B cell (primary cell): ENCODE measurements around the gene DBP. TPM values are rescaled to one million over a fixed set of nuclear protein-coding genes. Genes with fewer than 3 reads are reported as not detected.

ENCODE experiments used
- ATAC-seq: fragments of 200-7000 bp; cut with Tn5 transposase; one replicate; pipeline ENCODE4 v1.10.0; 2021; ENCODE audit warnings: low read depth, mild to moderate bottlenecking, moderate number of reproducible peaks, moderate library complexity
- CTCF ChIA-PET: fragments of 350-600 bp; sonication (Branson Sonifier 250); formaldehyde crosslinking; loops from one replicate; lab custom pipeline; 2021; ENCODE audit warnings: antibody characterized with exemption, inconsistent platforms; lab: Charles Lee
- POLR2A ChIA-PET: fragments of 350-600 bp; sonication (Branson Sonifier 250); formaldehyde crosslinking; loops from one replicate; lab custom pipeline; 2021; ENCODE audit warnings: antibody characterized with exemption; lab: Charles Lee
- DNase-seq: peaks from one replicate; pipeline ENCODE4 v3.0.0; 2013
- H2AFZ ChIP-seq: 2 replicates; pipeline ENCODE4 v1.6.1; 2012; ENCODE audit warnings: mild to moderate bottlenecking, low read depth, low read length; ENCODE audit not compliant: insufficient read depth, poor library complexity, severe bottlenecking
- H3K27ac ChIP-seq, 2 donors: 1 replicate in 1 of 2; 2 replicates in 1 of 2; pipeline ENCODE4 v1.5.1; 2012 to 2013; ENCODE audit warnings: low read length in 2 of 2, mild to moderate bottlenecking in 2 of 2, moderate library complexity in 1 of 2
- H3K27me3 ChIP-seq, 4 experiments: fragments of 200-600 bp in 1 of 4; sonication (generic) in 1 of 4; replicated peaks in 1 of 4; 1 replicate in 2 of 4; 2 replicates in 2 of 4; pipeline versions ENCODE4 v1.6.1 to v1.7.0; 2013 to 2016; ENCODE audit warnings: low read length in 3 of 4, mild to moderate bottlenecking in 2 of 4, mixed read lengths in 1 of 4, moderate library complexity in 1 of 4; ENCODE audit not compliant: insufficient read depth in 4 of 4, control insufficient read depth in 3 of 4; ENCODE audit errors: control extremely low read depth in 1 of 4
- H3K36me3 ChIP-seq, 2 experiments: replicated peaks in 1 of 2; 1 replicate in 1 of 2; 2 replicates in 1 of 2; pipeline versions ENCODE4 v1.6.1 to v1.7.1; 2013; ENCODE audit warnings: low read length in 1 of 2; ENCODE audit not compliant: insufficient read depth in 2 of 2, control insufficient read depth in 1 of 2; ENCODE audit errors: control extremely low read depth in 1 of 2, extremely low read depth in 1 of 2
- H3K4me1 ChIP-seq, 2 donors: fragments of 200-600 bp in 1 of 2; sonication (generic) in 1 of 2; 1 replicate in 1 of 2; 2 replicates in 1 of 2; pipeline versions ENCODE4 v1.5.1 to v1.6.1; 2013 to 2017; ENCODE audit warnings: low read length in 2 of 2; ENCODE audit not compliant: control insufficient read depth in 2 of 2, insufficient read depth in 2 of 2
- H3K4me2 ChIP-seq: replicated peaks from 2 replicates; pipeline ENCODE3; 2012; ENCODE audit warnings: mild to moderate bottlenecking, low read depth, low read length; ENCODE audit not compliant: poor library complexity, severe bottlenecking
- H3K4me3 ChIP-seq, 5 experiments: fragments of 200-600 bp in 1 of 5; sonication (generic) in 1 of 5; 1 replicate in 3 of 5; 2 replicates in 2 of 5; pipeline versions ENCODE4 v1.5.1 to v1.7.0; 2011 to 2016; ENCODE audit warnings: low read length in 4 of 5, mild to moderate bottlenecking in 4 of 5, low read depth in 2 of 5, control low read depth in 1 of 5, moderate library complexity in 1 of 5; ENCODE audit not compliant: insufficient read depth in 1 of 5; ENCODE audit errors: control extremely low read depth in 1 of 5, extremely low read depth in 1 of 5
- H3K79me2 ChIP-seq: fragments of 200-600 bp; sonication (generic); one replicate; pipeline ENCODE4 v1.6.0; 2016; ENCODE audit warnings: low read length; ENCODE audit not compliant: control insufficient read depth, insufficient read depth
- H3K9ac ChIP-seq: fragments of 200-600 bp; sonication (generic); 2 replicates; pipeline ENCODE4 v1.6.1; 2017; ENCODE audit warnings: mild to moderate bottlenecking, low read length, moderate library complexity
- H3K9me3 ChIP-seq, 3 donors: one replicate each; pipeline versions ENCODE4 v1.6.1 to v1.7.1; 2013; ENCODE audit warnings: low read length in 2 of 3; ENCODE audit not compliant: control insufficient read depth in 2 of 3, insufficient read depth in 1 of 3; ENCODE audit errors: control extremely low read depth in 1 of 3
- H4K20me1 ChIP-seq: 2 replicates; pipeline ENCODE4 v1.6.0; 2012; ENCODE audit warnings: mild to moderate bottlenecking, low read length; ENCODE audit not compliant: insufficient read depth, control insufficient read depth, poor library complexity, severe bottlenecking
- H3K27ac Mint-ChIP-seq: one replicate; pipeline ENCODE4 v1.8.0; 2021; ENCODE audit warnings: mixed read lengths
- H3K27me3 Mint-ChIP-seq: one replicate; pipeline ENCODE4 v1.8.0; 2021; ENCODE audit warnings: mixed read lengths
- H3K4me1 Mint-ChIP-seq: one replicate; pipeline ENCODE4 v1.8.0; 2021; ENCODE audit warnings: mixed read lengths
- H3K4me3 Mint-ChIP-seq: one replicate; pipeline ENCODE4 v1.8.0; 2021; ENCODE audit warnings: mixed read lengths
- H3K9me3 Mint-ChIP-seq: one replicate; pipeline ENCODE4 v1.8.0; 2022; ENCODE audit warnings: mixed read lengths; ENCODE audit not compliant: insufficient read depth
- CTCF ChIP-seq: fragments of 200-600 bp; IDR thresholded peaks from one replicate; pipeline ENCODE4 v1.8.0; 2022; ENCODE audit warnings: antibody characterized with exemption, mild to moderate bottlenecking
- EZH2 ChIP-seq: IDR thresholded peaks from 2 replicates; pipeline ENCODE4 v1.6.1; 2012; ENCODE audit warnings: borderline replicate concordance, low read depth, mild to moderate bottlenecking, moderate library complexity, low read length; ENCODE audit not compliant: insufficient read depth, poor library complexity, severe bottlenecking
- WGBS: methylation state at CpG from one replicate; pipeline ENCODE4 v1.1.5; 2013; ENCODE audit warnings: missing lambda C conversion rate; ENCODE audit not compliant: insufficient coverage; 5-methylcytosine and 5-hydroxymethylcytosine counted together
- intact Hi-C: fragments of 100-400 bp; cut with micrococcal nuclease; formaldehyde crosslinking; loops from one replicate; pipeline ENCODE4 v1.10.0; 2022
- polyA plus RNA-seq: library from polyadenylated mRNA; depleted of rRNA; stranded (reverse); fragments of >200 nt; gene quantifications from 2 replicates; pipeline ENCODE4 v1.2.3, GENCODE V29; 2012
- total RNA-seq, 2 donors: library from RNA; stranded (reverse); fragments of 120-200 nt in 1 of 2; gene quantifications; 1 replicate in 1 of 2; 2 replicates in 1 of 2; pipeline versions ENCODE4 v1.2.3 to v1.2.4, GENCODE V29; 2013 to 2022

Gene DBP
- total and polyA plus RNA-seq, 2 donors (not counting 1 experiment from before 2014, with no cell fraction given): 23.5 to 33.0 TPM

- no peaks in the 10 kb centered on the region for H4K20me1 ChIP-seq
- Mint-ChIP-seq H3K4me1 (peaks cover 2% of the 10 kb centered on the region), H3K27me3 (no peaks in the 10 kb centered on the region), H3K4me3 (no peak overlapping the region), H3K27ac (no peak overlapping the region), H3K9me3 (no peaks in the 10 kb centered on the region)
- H3K4me2 ChIP-seq: no peak overlapping the region
- POLR2A ChIA-PET: interaction anchor here (0.6 kb wide), 1 partner anchor 40 kb away, joined by 3 read pairs; no protein-coding TSS in a partner anchor
- H3K4me3 ChIP-seq: no peak overlapping the region
- no peaks in the 10 kb centered on the region for H3K9me3 ChIP-seq
- no peak for DNase-seq
- H3K27ac ChIP-seq: no peak overlapping the region
- intact Hi-C loops: no loop called here
- CTCF ChIA-PET: interaction anchor here (0.6 to 1.2 kb wide), 2 partner anchors 11 to 155 kb away, joined by 3 read pairs; no protein-coding TSS in a partner anchor
- no peaks in the 10 kb centered on the region for H3K27me3 ChIP-seq
- no peak overlapping the region for H2AFZ ChIP-seq
- no peaks in the 10 kb centered on the region for H3K36me3 ChIP-seq
- no peak overlapping the region for H3K9ac ChIP-seq
- no peak for ATAC-seq
- H3K4me1 ChIP-seq: no peaks in the 10 kb centered on the region
- whole genome bisulfite sequencing: no CpG with 5 or more reads among the region's 3 CpGs
- TF ChIP-seq EZH2 (no peak), CTCF (no peak)
- no peaks in the 10 kb centered on the region for H3K79me2 ChIP-seq
These were observed 48.9 kb upstream of the DBP start for GRCh38 chr19:48686088-48686487.

DNA sequence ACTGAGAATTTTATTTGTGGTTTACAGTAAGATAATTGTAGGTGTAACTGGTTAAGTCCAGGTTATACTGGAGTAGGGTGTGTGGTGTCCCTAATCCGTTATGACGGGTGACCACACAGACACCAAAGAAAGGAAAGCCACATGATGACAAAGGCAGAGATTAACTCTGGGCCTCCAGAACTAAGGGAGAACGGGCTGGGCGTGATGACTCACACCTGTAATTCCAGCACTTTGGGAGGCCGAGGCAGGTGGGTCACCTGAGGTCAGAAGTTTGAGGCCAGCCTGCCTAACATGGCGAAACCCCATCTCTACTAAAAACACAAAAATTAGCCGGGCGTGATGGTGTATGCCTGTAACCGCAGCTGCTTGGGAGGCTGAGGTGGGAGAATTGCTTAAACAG, 48.4 kb upstream of the DBP start:
- POLR2A ChIA-PET: no interaction called here
- no peak overlapping the region for H3K27ac Mint-ChIP-seq
- TF ChIP-seq CTCF (no peak), EZH2 (no peak)
- Histone ChIP-seq H3K27ac (no peak overlapping the region), H4K20me1 (no peaks in the 10 kb centered on the region), H3K9me3 (no peaks in the 10 kb centered on the region), H3K36me3 (no peaks in the 10 kb centered on the region), H3K79me2 (no peaks in the 10 kb centered on the region), H3K4me1 (no peaks in the 10 kb centered on the region), H2AFZ (no peak overlapping the region), H3K4me2 (no peak overlapping the region), H3K4me3 (no peak overlapping the region), H3K9ac (no peak overlapping the region), H3K27me3 (no peaks in the 10 kb centered on the region)
- DNase-seq (no peak), ATAC-seq (no peak)
- CTCF ChIA-PET: interaction anchor here (1.2 kb wide), 1 partner anchor 11 kb away, joined by 3 read pairs; no protein-coding TSS in a partner anchor
- no peak overlapping the region for H3K4me3 Mint-ChIP-seq
- intact Hi-C loops: no loop called here
- no peaks in the 10 kb centered on the region for H3K9me3 Mint-ChIP-seq
- WGBS: 100% methylated on average over 5 of the region's 9 CpGs
- no peaks in the 10 kb centered on the region for H3K27me3 Mint-ChIP-seq
- peaks cover 2% of the 10 kb centered on the region for H3K4me1 Mint-ChIP-seq
